ENCODE results near the gene ADRA2C. TPM values are rescaled to one million over a fixed set of nuclear protein-coding genes. Genes with fewer than 3 reads are reported as not detected.

Gene ADRA2C
- total RNA-seq, 2 donors from 2014 or later = 16.0 to 17.3 TPM

- Mint-ChIP-seq H3K27ac (no peak overlapping the region), H3K27me3 (ENCODE audit: insufficient read depth) (peaks cover 14% of the 10 kb centered on the region), H3K4me3 (no peak overlapping the region), H3K36me3 (ENCODE audit: low read depth) (no peaks in the 10 kb centered on the region), H3K4me1 (no peaks in the 10 kb centered on the region), H3K9me3 (peaks cover 3% of the 10 kb centered on the region)
- Histone ChIP-seq H3K36me3 (ENCODE audit: control insufficient read depth, insufficient read depth, low read length) (no peaks in the 10 kb centered on the region), H3K27ac (ENCODE audit: low read depth, low read length) (no peak overlapping the region), H3K9me3 (ENCODE audit: control insufficient read depth, low read length) (no peaks in the 10 kb centered on the region), H3K9ac (ENCODE audit: extremely low read depth, low read length, poor library complexity, severe bottlenecking) (no peak overlapping the region), H3K4me3 (ENCODE audit: low read length) (no peak overlapping the region), H3K27me3 (ENCODE audit: control insufficient read depth, insufficient read depth, low read length, poor library complexity, severe bottlenecking) (peaks cover 5% of the 10 kb centered on the region), H3K4me1 (ENCODE audit: control insufficient read depth, insufficient read depth, low read length) (no peaks in the 10 kb centered on the region)
- 70 to 73% methylated on average over 3 to 5 of the region's 5 CpGs for WGBS, 2 experiments (ENCODE audit: insufficient coverage in 1 of 2, insufficient read length in 1 of 2)
- DNase-seq = no peak
- no peak for TF ChIP-seq CTCF (conservative IDR thresholded peaks at IDR 0.05)
Observed at GRCh38 chr4:3760841-3761240, 5.3 kb upstream of the ADRA2C start.

- H3K4me1 ChIP-seq (ENCODE audit: control insufficient read depth, insufficient read depth, low read length) = no peaks in the 10 kb centered on the region
- no peak overlapping the region for H3K4me3 Mint-ChIP-seq
- peaks cover 10% of the 10 kb centered on the region for H3K27me3 ChIP-seq (ENCODE audit: control insufficient read depth, insufficient read depth, low read length, poor library complexity, severe bottlenecking)
- no peaks in the 10 kb centered on the region for H3K9me3 Mint-ChIP-seq
- 80 to 81% methylated on average over 7 to 8 of the region's 8 CpGs for WGBS, 2 experiments (ENCODE audit: insufficient coverage in 1 of 2, insufficient read length in 1 of 2)
- H3K9ac ChIP-seq (ENCODE audit: extremely low read depth, low read length, poor library complexity, severe bottlenecking) = no peak overlapping the region
- H3K27ac Mint-ChIP-seq = no peak overlapping the region
- no peaks in the 10 kb centered on the region for H3K36me3 Mint-ChIP-seq (ENCODE audit: low read depth)
- no peaks in the 10 kb centered on the region for H3K36me3 ChIP-seq (ENCODE audit: control insufficient read depth, insufficient read depth, low read length)
- no peak for TF ChIP-seq CTCF (conservative IDR thresholded peaks at IDR 0.05)
- no peak overlapping the region for H3K27ac ChIP-seq (ENCODE audit: low read depth, low read length)
- DNase-seq = no peak
- no peak overlapping the region for H3K4me3 ChIP-seq (ENCODE audit: low read length)
- no peaks in the 10 kb centered on the region for H3K4me1 Mint-ChIP-seq
- peaks cover 18% of the 10 kb centered on the region for H3K27me3 Mint-ChIP-seq (ENCODE audit: insufficient read depth)
- H3K9me3 ChIP-seq (ENCODE audit: control insufficient read depth, low read length) = no peaks in the 10 kb centered on the region
Observed at GRCh38 chr4:3762264-3762663, 3.9 kb upstream of the ADRA2C start.

GRCh38 chr4:3762753-3763549, 3.2 kb upstream of the ADRA2C start:
- Histone ChIP-seq H3K27ac (ENCODE audit: low read depth, low read length) (no peak overlapping the region), H3K4me3 (ENCODE audit: low read length) (no peak overlapping the region), H3K27me3 (ENCODE audit: control insufficient read depth, insufficient read depth, low read length, poor library complexity, severe bottlenecking) (peaks cover 10% of the 10 kb centered on the region), H3K9me3 (ENCODE audit: control insufficient read depth, low read length) (no peaks in the 10 kb centered on the region), H3K4me1 (ENCODE audit: control insufficient read depth, insufficient read depth, low read length) (peaks cover 3% of the 10 kb centered on the region), H3K9ac (ENCODE audit: extremely low read depth, low read length, poor library complexity, severe bottlenecking) (no peak overlapping the region), H3K36me3 (ENCODE audit: control insufficient read depth, insufficient read depth, low read length) (no peaks in the 10 kb centered on the region)
- peaks cover 2% of the 10 kb centered on the region for H3K9me3 Mint-ChIP-seq
- WGBS, 2 experiments (ENCODE audit: insufficient coverage in 1 of 2, insufficient read length in 1 of 2) = 94% methylated on average over 16 to 24 of the region's 24 CpGs
- no peak overlapping the region for H3K27ac Mint-ChIP-seq
- H3K27me3 Mint-ChIP-seq (ENCODE audit: insufficient read depth) = peaks cover 22% of the 10 kb centered on the region
- no peak overlapping the region for H3K4me3 Mint-ChIP-seq
- TF ChIP-seq CTCF (conservative IDR thresholded peaks at IDR 0.05) = no peak
- no peaks in the 10 kb centered on the region for H3K36me3 Mint-ChIP-seq (ENCODE audit: low read depth)
- H3K4me1 Mint-ChIP-seq = peaks cover 2% of the 10 kb centered on the region
- no peak for DNase-seq

All from endodermal cell (in vitro differentiated cells).